Brain microvascular endothelial cell (primary cell): ENCODE data around the gene TUBGCP3.

Source experiments
- DNase-seq: peaks from one replicate; pipeline ENCODE4 v3.0.0-alpha.2; 2020
- H3K27ac ChIP-seq: fragments of 250-450 bp; sonication (Bioruptor Pico); 2 replicates; pipeline ENCODE4 v1.5.1; 2020; ENCODE audit warnings: mild to moderate bottlenecking, moderate library complexity
- H3K27me3 ChIP-seq: fragments of 250-450 bp; sonication (Bioruptor Pico); replicated peaks from 2 replicates; pipeline ENCODE4 v1.5.1; 2020; ENCODE audit warnings: mild to moderate bottlenecking
- H3K36me3 ChIP-seq: fragments of 250-450 bp; sonication (Bioruptor Pico); replicated peaks from 2 replicates; pipeline ENCODE4 v1.5.1; 2020; ENCODE audit warnings: mild to moderate bottlenecking
- H3K4me3 ChIP-seq: 2 replicates; pipeline ENCODE4 v1.5.1; 2011; ENCODE audit warnings: low read depth, mild to moderate bottlenecking, control low read depth, low read length, moderate library complexity
- in situ Hi-C: cut with HindIII; loops from 2 replicates; pipeline ENCODE4 v1.10.0; 2017; ENCODE audit warnings: low sequenced_read_pairs, low pct_ligation_motif_present
- TF ChIP-seq, protein P1 (sequence below): IDR thresholded peaks from 2 replicates; pipeline ENCODE4 v1.5.1; 2011; ENCODE audit warnings: low read depth, mild to moderate bottlenecking, moderate library complexity, low read length, control low read depth, inconsistent platforms; ENCODE audit errors: missing control alignments

Gene TUBGCP3

GRCh38 chr13:112624602-112625430 is 36.9 kb upstream of the TUBGCP3 start:
- Histone ChIP-seq H3K36me3 (no peaks in the 10 kb centered on the region), H3K27ac (no peak overlapping the region), H3K4me3 (no peak overlapping the region), H3K27me3 (peaks cover 5% of the 10 kb centered on the region)
- no peak for DNase-seq
- in situ Hi-C loops = no loop called here
- TF ChIP-seq, protein P1, sequence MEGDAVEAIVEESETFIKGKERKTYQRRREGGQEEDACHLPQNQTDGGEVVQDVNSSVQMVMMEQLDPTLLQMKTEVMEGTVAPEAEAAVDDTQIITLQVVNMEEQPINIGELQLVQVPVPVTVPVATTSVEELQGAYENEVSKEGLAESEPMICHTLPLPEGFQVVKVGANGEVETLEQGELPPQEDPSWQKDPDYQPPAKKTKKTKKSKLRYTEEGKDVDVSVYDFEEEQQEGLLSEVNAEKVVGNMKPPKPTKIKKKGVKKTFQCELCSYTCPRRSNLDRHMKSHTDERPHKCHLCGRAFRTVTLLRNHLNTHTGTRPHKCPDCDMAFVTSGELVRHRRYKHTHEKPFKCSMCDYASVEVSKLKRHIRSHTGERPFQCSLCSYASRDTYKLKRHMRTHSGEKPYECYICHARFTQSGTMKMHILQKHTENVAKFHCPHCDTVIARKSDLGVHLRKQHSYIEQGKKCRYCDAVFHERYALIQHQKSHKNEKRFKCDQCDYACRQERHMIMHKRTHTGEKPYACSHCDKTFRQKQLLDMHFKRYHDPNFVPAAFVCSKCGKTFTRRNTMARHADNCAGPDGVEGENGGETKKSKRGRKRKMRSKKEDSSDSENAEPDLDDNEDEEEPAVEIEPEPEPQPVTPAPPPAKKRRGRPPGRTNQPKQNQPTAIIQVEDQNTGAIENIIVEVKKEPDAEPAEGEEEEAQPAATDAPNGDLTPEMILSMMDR = no peak

DNA sequence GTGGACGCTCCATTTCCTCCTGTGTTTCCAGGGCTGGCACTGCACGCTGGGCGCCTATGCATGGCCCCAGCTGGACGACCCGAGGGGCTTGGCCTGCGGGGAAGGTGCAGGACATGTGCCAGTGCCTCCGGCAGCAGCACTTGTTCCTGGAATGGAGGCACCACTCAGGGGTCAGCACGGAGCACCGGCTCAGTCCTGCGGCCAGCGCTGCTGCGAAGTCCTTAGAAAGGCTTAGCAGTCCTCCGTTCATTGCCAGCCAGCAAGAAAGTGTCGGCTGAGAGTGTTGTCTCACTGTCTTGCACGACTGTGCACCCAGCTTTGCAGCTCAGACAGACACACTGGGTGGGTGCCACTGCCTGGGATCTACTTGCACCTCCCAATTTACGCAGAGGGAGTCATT is 36.1 kb upstream of the TUBGCP3 start:
- no peak overlapping the region for H3K4me3 ChIP-seq
- peaks cover 5% of the 10 kb centered on the region for H3K27me3 ChIP-seq
- TF ChIP-seq, protein P1 = no peak
- in situ Hi-C loops = no loop called here
- H3K36me3 ChIP-seq = no peaks in the 10 kb centered on the region
- H3K27ac ChIP-seq = no peak overlapping the region
- no peak for DNase-seq

DNA sequence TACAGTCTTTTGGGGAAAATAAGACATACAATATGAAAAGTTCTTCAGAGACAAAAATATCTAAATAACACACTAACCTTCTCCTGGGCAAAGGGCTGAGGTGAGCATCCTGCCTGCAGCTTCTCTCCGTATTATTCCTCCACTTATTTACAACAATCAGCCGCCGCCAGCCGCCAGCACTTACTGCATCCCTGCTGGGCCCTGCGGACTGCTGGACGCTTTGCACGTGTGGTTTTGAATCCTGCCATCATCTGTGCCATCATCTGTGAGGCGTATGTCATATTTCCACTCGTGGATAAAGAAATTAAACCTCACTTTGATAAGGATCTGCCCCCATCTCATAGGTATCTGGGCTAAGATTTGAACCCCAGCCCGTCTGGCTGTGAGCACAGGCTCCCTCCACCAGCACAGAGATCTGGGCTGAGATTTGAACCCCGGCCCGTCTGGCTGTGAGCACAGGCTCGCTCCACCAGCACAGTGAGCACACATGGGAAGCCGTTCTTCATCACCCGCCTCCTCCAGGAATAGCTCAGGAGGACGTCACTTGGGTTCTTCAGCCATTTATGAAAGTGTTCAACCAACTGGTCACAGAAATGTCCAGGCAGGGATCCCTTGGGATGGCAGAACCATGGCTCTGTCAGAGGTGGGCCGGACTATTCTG is 35.2 kb upstream of the TUBGCP3 start:
- in situ Hi-C loops = no loop called here
- H3K27ac ChIP-seq = no peak overlapping the region
- H3K36me3 ChIP-seq = no peaks in the 10 kb centered on the region
- H3K27me3 ChIP-seq = peaks cover 5% of the 10 kb centered on the region
- TF ChIP-seq, protein P1 = no peak
- no peak overlapping the region for H3K4me3 ChIP-seq
- DNase-seq = no peak

- H3K27ac ChIP-seq = no peak overlapping the region
- no peak overlapping the region for H3K4me3 ChIP-seq
- in situ Hi-C loops = no loop called here
- H3K27me3 ChIP-seq = peaks cover 5% of the 10 kb centered on the region
- H3K36me3 ChIP-seq = no peaks in the 10 kb centered on the region
- TF ChIP-seq, protein P1 = no peak
- no peak for DNase-seq
Measured at GRCh38 chr13:112622375-112622774, 34.4 kb upstream of the TUBGCP3 start.

GRCh38 chr13:112619730-112620631 is 32.0 kb upstream of the TUBGCP3 start:
- Histone ChIP-seq H3K4me3 (no peak overlapping the region), H3K36me3 (no peaks in the 10 kb centered on the region), H3K27me3 (peaks cover 5% of the 10 kb centered on the region), H3K27ac (no peak overlapping the region)
- TF ChIP-seq, protein P1 = no peak
- DNase-seq = no peak
- in situ Hi-C loops = no loop called here
